GM19397 (cell line): Measurements from ENCODE around the gene TMEM35A.
A peak's percentile ranks its signal among the peaks of the same experiment; 100 is the strongest.
"Not testable (repeated sequence)": the region's sequence is repeated elsewhere in the genome, so short reads cannot be mapped to it uniquely, and the experiment has no call there.

ENCODE experiments used
- ATAC-seq: cut with Tn5 transposase; IDR thresholded peaks from one replicate; pipeline ENCODE4 v1.9.1; 2021; ENCODE audit warnings: mild to moderate bottlenecking, moderate library complexity; ENCODE audit not compliant: unreplicated experiment

TMEM35A gene, protein sequence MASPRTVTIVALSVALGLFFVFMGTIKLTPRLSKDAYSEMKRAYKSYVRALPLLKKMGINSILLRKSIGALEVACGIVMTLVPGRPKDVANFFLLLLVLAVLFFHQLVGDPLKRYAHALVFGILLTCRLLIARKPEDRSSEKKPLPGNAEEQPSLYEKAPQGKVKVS

DNA sequence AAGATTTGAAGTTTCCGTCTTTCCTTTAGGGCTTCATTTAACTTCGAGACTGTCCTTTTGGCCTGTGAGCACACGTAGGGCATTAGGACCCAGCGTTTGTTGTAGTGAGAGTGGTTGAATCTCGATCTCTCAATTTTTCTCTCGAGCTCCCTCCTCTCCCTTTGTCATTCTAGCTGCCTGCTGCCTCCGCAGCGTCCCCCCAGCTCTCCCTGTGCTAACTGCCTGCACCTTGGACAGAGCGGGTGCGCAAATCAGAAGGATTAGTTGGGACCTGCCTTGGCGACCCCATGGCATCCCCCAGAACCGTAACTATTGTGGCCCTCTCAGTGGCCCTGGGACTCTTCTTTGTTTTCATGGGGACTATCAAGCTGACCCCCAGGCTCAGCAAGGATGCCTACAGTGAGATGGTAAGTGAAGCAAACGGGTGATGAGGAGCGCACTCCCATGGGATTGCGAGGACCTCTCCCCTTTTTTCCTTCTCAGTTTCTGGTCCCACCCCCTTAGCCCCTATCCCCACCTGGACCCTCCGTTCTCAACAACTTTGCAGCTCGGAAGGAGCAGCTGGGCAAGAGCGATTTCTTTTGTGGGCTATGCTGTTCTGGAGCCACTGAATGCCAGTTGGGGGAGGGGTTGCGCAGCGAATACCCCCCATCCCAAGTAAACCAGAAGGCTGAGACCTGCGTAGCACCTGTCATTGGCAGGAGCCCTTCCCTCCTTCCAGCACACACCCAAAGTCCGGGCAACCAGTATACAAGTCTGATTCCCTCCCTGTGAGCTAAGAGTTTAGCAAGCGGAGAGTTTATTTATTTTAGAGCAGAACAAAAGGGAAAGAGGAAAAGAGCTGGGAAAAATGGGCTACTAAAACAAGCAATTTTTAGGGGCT, at the start of gene TMEM35A:
Gene TMEM35A, plus strand, starts transcription at position 164 of the 883 bp plus-strand sequence. Its CDS starts 124 bp downstream, at position 288.
- no peak for ATAC-seq

DNA sequence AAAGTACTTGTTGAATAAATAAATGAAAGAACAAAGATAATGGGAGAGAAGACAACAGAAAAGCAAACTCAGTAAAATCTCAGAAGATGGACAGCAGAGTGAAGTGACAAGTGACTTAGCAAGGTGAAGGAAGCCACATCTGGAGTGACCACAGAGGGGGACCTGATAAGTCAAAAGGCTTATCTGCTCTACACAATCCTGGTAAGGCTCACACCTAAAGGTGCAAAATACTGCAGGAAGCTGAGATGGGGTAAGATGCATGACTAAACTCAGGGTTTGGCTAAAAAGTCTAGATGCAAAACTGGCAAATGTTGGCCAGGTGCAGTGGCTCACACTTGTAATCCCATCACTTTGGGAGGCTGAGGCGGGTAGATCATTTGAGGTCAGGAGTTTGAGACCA, 49.0 kb upstream of the TMEM35A start:
- ATAC-seq, result no peak

- ATAC-seq, result no peak
Observed at GRCh38 chrX:101037231-101037630, 41.4 kb upstream of the TMEM35A start.

DNA sequence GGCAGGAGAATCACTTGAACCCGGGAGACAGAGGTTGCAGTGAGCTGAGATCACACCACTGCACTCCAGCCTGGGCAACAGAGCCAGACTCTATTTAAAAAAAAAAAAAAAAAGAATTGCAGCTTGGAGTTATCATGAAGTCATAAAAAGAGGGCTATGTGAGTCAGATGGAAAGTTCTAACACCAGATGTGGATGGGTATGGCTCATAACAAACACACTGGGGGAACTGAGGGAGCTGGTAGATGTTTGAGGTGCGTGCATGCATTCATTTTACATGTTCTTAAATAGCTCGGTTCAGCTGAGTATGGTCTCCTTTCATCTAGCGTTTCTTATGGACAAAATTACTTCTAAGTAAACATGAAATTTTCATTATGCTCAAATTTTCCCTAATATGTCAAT, 38.5 kb upstream of the TMEM35A start:
- ATAC-seq, result no peak

- peak; percentile 2 for ATAC-seq
Observed at GRCh38 chrX:101051153-101051548, 27.5 kb upstream of the TMEM35A start.

GRCh38 chrX:101051549-101052302, 27.0 kb upstream of the TMEM35A start, which contains the start of gene TRMT2B:
Gene TRMT2B (minus strand): TSS chrX:101052111. CDS start chrX:101042289, 9,822 bp downstream.
- ATAC-seq, result peak; percentile 93

DNA sequence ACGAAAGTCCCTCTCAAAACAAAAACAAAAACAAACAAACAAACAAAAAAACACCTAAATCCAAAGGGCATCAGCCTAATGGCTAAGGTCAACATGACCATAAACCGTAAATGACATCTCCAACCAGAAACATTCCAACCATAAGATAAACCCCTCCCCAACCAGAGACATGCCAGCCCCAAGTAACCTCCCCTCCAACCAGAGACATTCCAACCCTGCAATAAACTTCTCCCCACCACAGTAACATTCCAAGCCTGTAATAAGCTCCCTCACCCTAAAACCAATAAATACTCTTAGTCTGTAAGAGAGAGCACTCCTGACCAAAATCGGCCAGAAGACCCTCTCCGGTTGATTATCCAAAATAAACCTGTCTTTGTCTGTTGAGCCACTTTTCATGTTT, 22.1 kb upstream of the TMEM35A start:
- ATAC-seq, result not testable (repeated sequence)

DNA sequence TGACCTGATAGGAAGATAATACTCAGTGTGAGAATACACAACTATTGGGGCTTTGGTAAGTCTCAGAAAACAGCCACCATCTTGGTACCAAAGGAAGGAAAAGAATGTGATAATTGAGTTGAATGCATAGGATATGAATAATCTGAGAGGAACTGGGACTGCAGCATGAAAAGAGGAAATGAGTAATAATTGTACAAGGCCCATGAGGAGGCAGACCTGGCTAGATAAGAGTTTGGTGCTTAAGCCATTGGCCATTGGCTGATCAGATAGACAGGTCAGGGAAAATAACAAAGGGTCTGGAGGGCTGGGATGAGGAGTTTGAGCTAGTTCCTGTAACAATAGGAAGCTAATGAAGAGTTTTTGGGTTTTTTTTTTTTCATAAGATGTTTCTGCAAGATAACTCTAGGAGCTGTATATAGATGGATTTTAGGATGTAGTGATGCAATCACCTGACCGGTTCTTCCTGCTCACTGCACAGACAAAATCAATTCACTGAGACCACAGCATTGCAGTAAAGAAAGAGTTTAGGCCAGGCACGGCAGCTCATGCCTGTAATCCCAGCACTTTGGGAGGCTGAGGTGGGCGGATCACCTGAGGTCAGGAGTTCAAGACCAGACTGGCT, 21.5 kb upstream of the TMEM35A start:
- ATAC-seq, result peak; percentile 70

DNA sequence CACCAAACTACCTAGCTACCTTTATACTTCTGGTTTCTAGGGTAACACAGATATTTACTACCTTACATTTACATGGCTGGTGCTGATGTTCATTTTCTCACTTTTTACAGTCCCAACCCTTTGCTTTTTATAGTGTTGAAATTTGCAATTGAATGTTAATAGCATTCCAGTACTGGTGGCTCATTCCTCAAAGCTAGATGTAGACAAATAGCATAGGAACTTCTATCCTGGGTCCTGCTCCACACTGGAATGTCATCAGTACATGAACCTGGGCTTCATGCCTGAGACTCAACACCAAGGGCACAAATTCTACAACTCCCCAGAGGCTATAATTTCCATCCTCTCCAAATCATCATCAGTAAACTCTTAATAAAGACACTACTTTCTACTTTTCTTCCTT, 16.5 kb upstream of the TMEM35A start:
- no peak for ATAC-seq

DNA sequence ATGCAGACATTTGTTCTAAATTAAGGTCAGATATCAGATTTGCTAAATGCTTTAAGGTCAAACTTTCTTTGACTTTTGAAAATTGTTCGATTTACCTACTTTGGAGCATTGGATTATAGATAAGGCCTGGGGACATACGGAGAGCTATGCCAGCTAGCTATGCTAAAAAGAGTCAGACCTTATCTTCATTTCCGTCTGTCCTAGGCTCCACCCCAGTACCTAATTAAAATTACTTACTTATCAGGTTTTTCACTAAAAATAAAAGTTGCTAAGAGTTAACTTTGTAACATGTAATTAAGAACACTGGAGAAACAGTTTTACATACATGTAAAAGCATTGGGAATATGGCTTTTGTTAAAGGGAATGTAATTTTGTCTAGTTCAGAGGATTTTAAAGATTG, 7.1 kb upstream of the TMEM35A start:
- no peak for ATAC-seq

DNA sequence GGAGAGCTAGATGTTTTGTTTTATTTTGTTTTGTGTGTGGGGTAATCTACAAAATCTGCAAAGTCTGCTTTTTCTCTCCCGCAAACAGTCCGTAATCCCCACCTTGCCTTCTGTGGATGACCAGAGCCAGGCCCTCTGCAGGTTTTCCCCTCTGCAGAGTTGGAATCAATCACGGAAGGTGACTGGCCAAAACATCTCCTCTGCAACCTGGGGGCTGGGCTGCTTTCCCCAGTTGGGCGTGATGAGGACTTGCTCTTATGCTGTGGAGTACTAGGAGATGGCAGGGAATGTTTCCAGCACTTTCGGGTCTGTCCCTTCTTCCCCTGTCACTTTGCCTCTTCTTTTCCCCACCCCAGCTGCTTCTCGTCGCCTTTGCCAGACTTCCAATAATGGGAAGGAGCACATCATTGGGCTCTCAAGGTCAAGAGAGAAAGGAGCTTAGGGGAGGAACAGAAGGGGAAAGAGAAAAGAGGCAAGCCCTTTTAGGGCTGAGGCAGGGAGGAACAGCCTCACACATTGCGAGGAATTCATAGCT, 1.1 kb downstream of the TMEM35A start:
- ATAC-seq, result no peak

DNA sequence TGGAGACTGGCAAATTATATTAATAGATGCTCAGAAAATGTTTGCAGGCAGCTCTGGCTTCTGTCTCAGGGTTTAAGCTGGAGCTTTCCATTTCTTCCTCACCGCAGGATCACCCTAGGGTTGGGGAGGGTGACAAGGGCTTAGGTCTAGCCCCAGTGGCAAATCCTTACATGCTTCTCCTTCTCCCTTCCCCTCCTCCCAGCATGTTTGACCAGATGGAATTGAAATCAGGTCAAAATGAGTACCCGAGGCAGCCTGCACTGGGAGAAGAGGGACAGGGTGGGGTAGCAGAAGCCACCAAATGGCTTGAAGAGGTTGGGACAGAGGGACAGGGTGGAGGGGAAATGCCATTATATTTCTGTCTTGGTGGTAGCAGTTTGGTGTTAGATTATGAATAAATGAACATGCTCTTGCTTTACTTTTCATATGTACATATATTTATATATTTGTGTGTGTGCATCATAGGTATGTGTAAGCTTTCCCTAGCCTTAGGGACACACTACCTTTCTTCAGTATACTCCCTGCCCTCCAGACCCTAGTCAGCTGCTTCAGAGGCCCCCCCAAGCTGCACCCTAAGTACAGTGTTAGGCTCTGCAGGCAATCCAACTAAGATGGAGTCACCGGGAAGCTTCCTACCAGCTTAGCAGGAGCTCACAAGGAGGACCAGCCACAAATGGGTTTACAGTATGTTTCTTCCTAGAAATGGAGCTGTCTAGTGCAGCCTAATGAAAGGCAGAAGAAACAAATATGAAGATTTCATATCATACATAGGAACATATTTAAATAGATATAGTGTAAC, 1.8 kb downstream of the TMEM35A start:
- ATAC-seq, result no peak

GRCh38 chrX:101081231-101081630, 2.6 kb downstream of the TMEM35A start:
- no peak for ATAC-seq

DNA sequence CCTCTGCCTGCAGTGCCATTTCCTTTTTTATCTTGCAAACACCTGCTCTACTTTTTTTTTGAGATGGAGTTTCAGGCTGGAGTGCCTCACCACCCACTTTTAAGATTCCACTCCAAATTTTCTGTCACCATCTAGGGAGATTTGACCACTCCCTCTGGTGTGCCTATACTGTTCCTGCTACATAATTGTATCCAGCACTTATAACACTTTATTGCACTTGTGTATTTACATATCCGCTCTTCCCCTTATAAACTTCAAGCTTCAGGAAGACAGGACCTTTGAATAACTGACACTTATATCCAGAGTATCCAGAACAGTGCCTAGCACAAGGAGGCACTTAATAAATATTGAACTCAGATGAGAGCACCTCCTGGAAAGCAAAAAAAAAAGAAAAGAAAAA, 13.1 kb downstream of the TMEM35A start:
- ATAC-seq, result no peak

DNA sequence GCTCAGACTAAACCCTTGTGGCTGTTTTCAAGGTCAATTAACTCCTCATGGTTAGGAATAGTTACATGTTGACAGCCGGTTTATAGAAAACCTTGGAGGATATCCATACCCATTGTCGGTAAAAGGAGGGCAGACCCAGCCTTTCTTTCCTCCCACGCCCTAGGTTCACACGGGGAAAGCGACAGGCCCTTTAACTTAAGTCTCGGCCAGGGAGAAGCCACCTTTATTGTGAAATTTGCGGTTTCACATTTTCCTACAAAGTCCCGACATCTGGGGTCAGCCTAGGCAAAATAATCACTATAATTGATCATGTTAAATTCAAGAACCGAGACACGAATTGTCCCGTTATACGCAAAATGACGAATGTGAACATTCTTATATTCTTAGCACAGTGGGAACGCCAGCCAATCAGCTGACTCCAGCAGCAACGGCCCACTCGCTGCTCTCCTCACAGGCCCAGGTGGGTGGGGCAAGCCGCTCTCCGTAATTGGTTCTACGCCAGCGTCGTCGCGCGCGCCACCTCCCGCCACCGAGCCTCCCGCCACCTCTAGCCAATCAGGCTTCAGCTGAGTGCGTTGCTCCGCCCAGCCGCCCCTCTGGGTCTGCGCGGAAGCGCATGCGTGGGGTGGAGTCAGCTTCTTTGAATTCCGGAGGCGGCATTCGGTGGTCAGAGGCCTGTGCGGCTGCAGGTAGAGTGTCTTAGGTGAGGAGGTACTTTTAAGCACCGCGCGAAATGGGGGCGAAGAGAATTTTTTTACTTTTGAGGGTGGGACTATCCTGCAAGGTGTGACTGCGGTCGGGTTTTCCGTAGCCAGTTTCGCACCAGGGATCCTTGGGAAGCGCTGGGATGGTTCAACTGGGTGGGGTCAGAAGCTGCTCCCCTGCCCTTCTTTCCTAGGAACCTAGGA, 19.1 kb downstream of the TMEM35A start, which contains the start of gene CENPI:
Gene CENPI, plus strand, starts transcription at position 659 of the 908 bp plus-strand sequence. CDS start 2,867 bp downstream, outside the sequence.
- ATAC-seq, result peak; percentile 100

DNA sequence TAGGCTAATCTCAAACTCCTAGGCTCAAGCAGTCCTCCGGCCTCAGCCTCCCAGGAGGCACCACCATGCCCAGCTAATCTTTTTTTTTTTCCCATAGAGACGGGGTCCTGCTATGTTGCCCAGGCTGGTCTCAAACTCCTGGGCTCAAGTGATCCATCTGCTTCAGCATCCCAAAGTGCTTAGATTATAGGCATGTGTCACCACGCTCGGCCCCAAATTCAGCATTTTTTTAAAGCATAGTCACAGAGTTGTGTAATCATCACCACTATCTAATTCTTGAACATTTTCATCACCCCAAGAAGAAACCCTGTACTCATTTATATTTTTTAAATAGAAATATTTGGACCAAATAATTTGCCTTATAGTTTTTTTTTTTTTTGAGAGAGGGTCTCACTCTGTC, 29.6 kb downstream of the TMEM35A start:
- no peak for ATAC-seq

GRCh38 chrX:101117701-101118100, 39.0 kb downstream of the TMEM35A start:
- ATAC-seq, result no peak

- no peak for ATAC-seq
Observed at GRCh38 chrX:101136235-101136634, 57.6 kb downstream of the TMEM35A start.
